H1 (cell line): ENCODE measurements around the gene MAGI3. TPM values are rescaled to one million over a fixed set of nuclear protein-coding genes. Genes with fewer than 3 reads are reported as not detected.

Experiments
- CTCF ChIA-PET: fragments of 300-600 bp; sonication (Branson Sonifier 250); formaldehyde crosslinking; loops from one replicate; lab custom pipeline; 2021; ENCODE audit not compliant: partially characterized antibody; lab: Charles Lee
- POLR2A ChIA-PET: fragments of 300-600 bp; sonication (Branson Sonifier 250); formaldehyde crosslinking; loops from one replicate; lab custom pipeline; 2021; ENCODE audit warnings: inconsistent platforms; ENCODE audit not compliant: partially characterized antibody; lab: Charles Lee
- DNase-seq, 2 experiments: peaks; one replicate each; pipeline versions ENCODE4 v3.0.0 to v3.0.0-alpha.2; 2010 to 2022; ENCODE audit warnings: low spot score in 2 of 2, low read depth in 1 of 2, mixed read lengths in 1 of 2
- FAIRE-seq: peaks from 2 replicates; lab custom pipeline; 2011; peaks lifted over from hg19 to GRCh38; lab: Jason Lieb, UNC
- H2AFZ ChIP-seq: 2 replicates; pipeline ENCODE4 v1.8.1; 2012; ENCODE audit warnings: low read length, inconsistent platforms
- H2AK5ac ChIP-seq: 2 replicates; pipeline ENCODE4 v1.6.1; 2013; ENCODE audit warnings: low read depth, low read length
- H2BK120ac ChIP-seq: replicated peaks from 2 replicates; pipeline ENCODE3; 2013; ENCODE audit warnings: low read depth, low read length, inconsistent platforms
- H2BK12ac ChIP-seq: 2 replicates; pipeline ENCODE4 v1.6.1; 2013; ENCODE audit warnings: low read depth, low read length
- H2BK15ac ChIP-seq: 2 replicates; pipeline ENCODE4 v1.6.1; 2013; ENCODE audit warnings: low read length
- H2BK20ac ChIP-seq: 2 replicates; pipeline ENCODE4 v1.6.1; 2013; ENCODE audit warnings: low read length
- H2BK5ac ChIP-seq: 2 replicates; pipeline ENCODE4 v1.6.1; 2013; ENCODE audit warnings: low read depth, low read length
- H3K14ac ChIP-seq: 2 replicates; pipeline ENCODE4 v1.6.1; 2013; ENCODE audit warnings: inconsistent platforms; ENCODE audit not compliant: insufficient read length
- H3K18ac ChIP-seq: 2 replicates; pipeline ENCODE4 v1.6.1; 2013; ENCODE audit warnings: low read length; ENCODE audit errors: extremely low read depth
- H3K23ac ChIP-seq: 2 replicates; pipeline ENCODE4 v1.6.1; 2013; ENCODE audit warnings: inconsistent platforms; ENCODE audit not compliant: insufficient read length
- H3K23me2 ChIP-seq: 2 replicates; pipeline ENCODE4 v1.6.1; 2013; ENCODE audit warnings: low read depth, low read length
- H3K27ac ChIP-seq: 2 replicates; pipeline ENCODE4 v1.6.1; 2011; ENCODE audit warnings: low read depth, low read length, inconsistent platforms
- H3K27me3 ChIP-seq, 4 experiments: replicated peaks in 1 of 4; 1 replicate in 1 of 4; 2 replicates in 3 of 4; pipeline versions ENCODE4 v1.6.1 to v1.8.1; 2011 to 2013; ENCODE audit warnings: low read length in 3 of 4, mild to moderate bottlenecking in 3 of 4, inconsistent platforms in 2 of 4, mixed read lengths in 2 of 4, moderate library complexity in 1 of 4; ENCODE audit not compliant: control insufficient read depth in 3 of 4, insufficient read depth in 3 of 4; ENCODE audit errors: extremely low read depth in 1 of 4
- H3K36me3 ChIP-seq, 4 experiments: 2 replicates each; pipeline versions ENCODE4 v1.6.1 to v1.8.1; 2011 to 2013; ENCODE audit warnings: mild to moderate bottlenecking in 4 of 4, low read length in 3 of 4, moderate library complexity in 2 of 4, control low read depth in 1 of 4, inconsistent platforms in 1 of 4; ENCODE audit not compliant: insufficient read depth in 4 of 4, control insufficient read depth in 2 of 4
- H3K4ac ChIP-seq: replicated peaks from 2 replicates; pipeline ENCODE3; 2013; ENCODE audit warnings: low read length, low read depth, mixed read lengths, inconsistent platforms; ENCODE audit not compliant: insufficient read length
- H3K4me1 ChIP-seq, 4 experiments: replicated peaks in 1 of 4; 1 replicate in 1 of 4; 2 replicates in 3 of 4; pipeline versions ENCODE4 v1.6.1 to v1.8.1; 2011 to 2013; ENCODE audit warnings: low read length in 3 of 4, inconsistent platforms in 2 of 4, mixed read lengths in 1 of 4; ENCODE audit not compliant: insufficient read depth in 4 of 4, control insufficient read depth in 3 of 4
- H3K4me2 ChIP-seq, 2 experiments: 2 replicates each; pipeline versions ENCODE4 v1.6.1 to v1.8.1; 2011 to 2013; ENCODE audit warnings: low read depth in 2 of 2, low read length in 2 of 2, control low read depth in 1 of 2, inconsistent platforms in 1 of 2, mild to moderate bottlenecking in 1 of 2; ENCODE audit not compliant: insufficient read depth in 1 of 2
- H3K4me3 ChIP-seq, 4 experiments: fragments of 200-600, 300-600 bp in 1 of 4; sonication (generic), shearing (Covaris generic), sonication (Bioruptor Twin) in 1 of 4; 2 replicates each; pipeline versions ENCODE4 v1.5.1 to v1.8.1; 2011 to 2016; ENCODE audit warnings: low read length in 4 of 4, low read depth in 3 of 4, control low read depth in 2 of 4, inconsistent platforms in 2 of 4, mild to moderate bottlenecking in 2 of 4, mixed read lengths in 1 of 4, moderate library complexity in 1 of 4; ENCODE audit not compliant: insufficient read depth in 2 of 4; ENCODE audit errors: extremely low read depth in 1 of 4
- H3K56ac ChIP-seq: replicated peaks from 2 replicates; pipeline ENCODE3; 2013; ENCODE audit warnings: low read depth, mild to moderate bottlenecking, mixed read lengths, low read length, inconsistent platforms; ENCODE audit not compliant: insufficient read length
- H3K79me1 ChIP-seq: 2 replicates; pipeline ENCODE4 v1.6.1; 2013; ENCODE audit warnings: low read depth, low read length, control low read depth
- H3K79me2 ChIP-seq, 2 experiments: 2 replicates each; pipeline versions ENCODE4 v1.6.1 to v1.8.1; 2012 to 2013; ENCODE audit warnings: low read length in 2 of 2, mild to moderate bottlenecking in 2 of 2, inconsistent platforms in 1 of 2; ENCODE audit not compliant: insufficient read depth in 2 of 2, control insufficient read depth in 1 of 2
- H3K9ac ChIP-seq, 4 experiments: replicated peaks in 1 of 4; 1 replicate in 1 of 4; 2 replicates in 3 of 4; pipeline versions ENCODE4 v1.6.1 to v1.8.1; 2011 to 2013; ENCODE audit warnings: low read depth in 3 of 4, low read length in 3 of 4, control low read depth in 2 of 4, mild to moderate bottlenecking in 2 of 4, moderate library complexity in 2 of 4, inconsistent platforms in 1 of 4; ENCODE audit errors: extremely low read depth in 1 of 4
- H3K9me3 ChIP-seq, 2 experiments: 2 replicates each; pipeline versions ENCODE4 v1.6.1 to v1.8.1; 2012 to 2013; ENCODE audit warnings: mild to moderate bottlenecking in 2 of 2, moderate library complexity in 2 of 2, control low read depth in 1 of 2, inconsistent platforms in 1 of 2, low read depth in 1 of 2, low read length in 1 of 2, mixed read lengths in 1 of 2; ENCODE audit not compliant: insufficient read depth in 2 of 2
- H4K20me1 ChIP-seq, 2 experiments: replicated peaks in 1 of 2; 2 replicates each; pipeline versions ENCODE3 to v1.8.1; 2011 to 2013; ENCODE audit warnings: inconsistent platforms in 2 of 2, low read length in 2 of 2, mild to moderate bottlenecking in 1 of 2; ENCODE audit not compliant: insufficient read depth in 2 of 2, control insufficient read depth in 1 of 2
- H4K5ac ChIP-seq: 2 replicates; pipeline ENCODE4 v1.6.1; 2013; ENCODE audit warnings: low read length, low read depth, mixed read lengths, inconsistent platforms; ENCODE audit not compliant: insufficient read length
- H4K8ac ChIP-seq: 2 replicates; pipeline ENCODE4 v1.8.0; 2013; ENCODE audit warnings: mild to moderate bottlenecking, moderate library complexity, low read length, inconsistent platforms; ENCODE audit not compliant: insufficient read depth; ENCODE audit errors: extremely low read depth
- H4K91ac ChIP-seq: replicated peaks from 2 replicates; pipeline ENCODE3; 2013; ENCODE audit warnings: low read length, mixed read lengths, inconsistent platforms; ENCODE audit not compliant: insufficient read length
- BRCA1 ChIP-seq: IDR thresholded peaks from 2 replicates; pipeline ENCODE4 v1.6.1; 2012; ENCODE audit warnings: low read depth, low read length, improper control_type of control experiment
- WGBS, 2 experiments: shearing (Covaris generic) in 1 of 2; methylation state at CpG; one replicate each; pipeline versions ENCODE4 v1.1.6 to v1.1.7; 2013 to 2015; ENCODE audit warnings: low lambda C conversion rate in 2 of 2, mixed read lengths in 2 of 2, inconsistent platforms in 1 of 2, low coverage in 1 of 2, missing lambda C conversion rate in 1 of 2; ENCODE audit not compliant: insufficient replicate concordance in 2 of 2, insufficient coverage in 1 of 2, insufficient read length in 1 of 2; ENCODE audit errors: extremely low coverage in 1 of 2, missing lambda C conversion rate in 1 of 2; 5-methylcytosine and 5-hydroxymethylcytosine counted together
- polyA plus RNA-seq, 7 experiments: library from polyadenylated mRNA; depleted of rRNA in 3 of 7; stranded (reverse) in 5 of 7; unstranded in 2 of 7; fragments of >200 nt in 5 of 7; fragments of 200-250 nt in 2 of 7; gene quantifications; 1 replicate in 5 of 7; 2 replicates in 1 of 7; 4 replicates in 1 of 7; pipeline versions ENCODE4 v1.2.1 to v1.2.3, GENCODE V29; 2011 to 2013; ENCODE audit warnings: missing spikeins in 2 of 7, mixed read lengths in 2 of 7
- total RNA-seq: library from RNA; stranded (reverse); fragmentation: NEBNext Ultra II Directional; extraction: Animal tissue kit (Norgen Biotek cat#: 25700); gene quantifications from 2 replicates; pipeline ENCODE4 v1.2.1, GENCODE V29; 2021

Gene MAGI3
- total and polyA plus RNA-seq, 2 of the 8 experiments (the other 6 are each of a cell fraction or from before 2014, with no cell fraction given): 2.3 to 7.8 TPM

GRCh38 chr1:113545210-113545609 is 154.9 kb downstream of the MAGI3 start:
- no peak overlapping the region for H3K18ac ChIP-seq
- no peak overlapping the region for H4K91ac ChIP-seq
- H2BK15ac ChIP-seq: no peak overlapping the region
- no peak overlapping the region for H2BK5ac ChIP-seq
- no peak overlapping the region for H3K9ac ChIP-seq
- no peak overlapping the region for H2AFZ ChIP-seq
- WGBS, 2 experiments: 79% methylated on average over 3 of the region's 3 CpGs; no CpG with 5 or more reads in 1 of the 2 experiments
- no peak overlapping the region for H3K56ac ChIP-seq
- H2BK20ac ChIP-seq: no peak overlapping the region
- H3K14ac ChIP-seq: no peak overlapping the region
- no peaks in the 10 kb centered on the region for H3K9me3 ChIP-seq
- no peak overlapping the region for H3K4me3 ChIP-seq
- no peaks in the 10 kb centered on the region for H3K27me3 ChIP-seq
- H3K4me1 ChIP-seq: peaks cover 0 to 5% (median 3%) of the 10 kb centered on the region in 4 experiments; a peak in 3 of 7 replicates
- no peaks in the 10 kb centered on the region for H3K79me1 ChIP-seq
- no peak overlapping the region for H2AK5ac ChIP-seq
- CTCF ChIA-PET: no interaction called here
- no peaks in the 10 kb centered on the region for H4K20me1 ChIP-seq
- H3K23me2 ChIP-seq: no peaks in the 10 kb centered on the region
- POLR2A ChIA-PET: no interaction called here
- no peaks in the 10 kb centered on the region for H3K36me3 ChIP-seq
- H3K4ac ChIP-seq: no peak overlapping the region
- H4K5ac ChIP-seq: no peak overlapping the region
- peaks cover 0 to 2% of the 10 kb centered on the region in 2 experiments; a peak in 1 of 4 replicates for H3K79me2 ChIP-seq
- no peak for DNase-seq
- H3K4me2 ChIP-seq: no peak overlapping the region
- no peak overlapping the region for H4K8ac ChIP-seq
- TF ChIP-seq BRCA1: no peak
- H2BK12ac ChIP-seq: no peak overlapping the region
- no peak for FAIRE-seq
- no peak overlapping the region for H3K23ac ChIP-seq
- no peak overlapping the region for H3K27ac ChIP-seq
- no peak overlapping the region for H2BK120ac ChIP-seq
